ENCODE measurements around the gene PRDM1.

Gene PRDM1

GRCh38 chr6:106092279-106092678, 6.1 kb downstream of the PRDM1 start:
- DNase-seq (ENCODE audit: extremely low spot score, insufficient read length, low read depth) (no peak), FAIRE-seq (peak; percentile 58)

GRCh38 chr6:106094261-106094963, 8.3 kb downstream of the PRDM1 start:
- FAIRE-seq (peak; percentile 60), DNase-seq (ENCODE audit: extremely low spot score, insufficient read length, low read depth) (no peak)

GRCh38 chr6:106094964-106095335, 8.8 kb downstream of the PRDM1 start:
- peak; percentile 9 for FAIRE-seq
- no peak for DNase-seq (ENCODE audit: extremely low spot score, insufficient read length, low read depth)

- DNase-seq (ENCODE audit: extremely low spot score, insufficient read length, low read depth) (no peak), FAIRE-seq (peak; percentile 98)
Observed at GRCh38 chr6:106097411-106098231, 11.5 kb downstream of the PRDM1 start.

- DNase-seq (ENCODE audit: extremely low spot score, insufficient read length, low read depth) (no peak), FAIRE-seq (no peak)
Observed at GRCh38 chr6:106098383-106099234, 12.5 kb downstream of the PRDM1 start.

GRCh38 chr6:106099235-106099537, 13.1 kb downstream of the PRDM1 start:
- DNase-seq (ENCODE audit: extremely low spot score, insufficient read length, low read depth) (no peak), FAIRE-seq (no peak)

GRCh38 chr6:106100755-106101154, 14.6 kb downstream of the PRDM1 start:
- no peak for FAIRE-seq

GRCh38 chr6:106101466-106101865, 15.3 kb downstream of the PRDM1 start:
- DNase-seq (ENCODE audit: extremely low spot score, insufficient read length, low read depth) (no peak), FAIRE-seq (no peak)

More at GRCh38 chr6:106100755-106101154, 14.6 kb downstream of the PRDM1 start:
- no peak for DNase-seq (ENCODE audit: extremely low spot score, insufficient read length, low read depth)

GRCh38 chr6:106102034-106102433, 15.9 kb downstream of the PRDM1 start:
- FAIRE-seq = peak; percentile 96
- DNase-seq (ENCODE audit: extremely low spot score, insufficient read length, low read depth) = peak; percentile 37

GRCh38 chr6:106102967-106103727, 17.0 kb downstream of the PRDM1 start:
- DNase-seq (ENCODE audit: extremely low spot score, insufficient read length, low read depth) = no peak
- FAIRE-seq = no peak

GRCh38 chr6:106103728-106104109, 17.6 kb downstream of the PRDM1 start:
- DNase-seq (ENCODE audit: extremely low spot score, insufficient read length, low read depth) = no peak
- peak; percentile 90 for FAIRE-seq

- FAIRE-seq (peak; percentile 33), DNase-seq (ENCODE audit: extremely low spot score, insufficient read length, low read depth) (no peak)
Observed at GRCh38 chr6:106104476-106104875, 18.3 kb downstream of the PRDM1 start.

GRCh38 chr6:106104941-106105340, 18.8 kb downstream of the PRDM1 start:
- DNase-seq (ENCODE audit: extremely low spot score, insufficient read length, low read depth) (no peak), FAIRE-seq (no peak)

GRCh38 chr6:106105493-106105892, 19.4 kb downstream of the PRDM1 start:
- DNase-seq (ENCODE audit: extremely low spot score, insufficient read length, low read depth) (no peak), FAIRE-seq (no peak)

- no peak for FAIRE-seq
Observed at GRCh38 chr6:106106276-106107042, 20.3 kb downstream of the PRDM1 start.

GRCh38 chr6:106107043-106107613, 21.0 kb downstream of the PRDM1 start:
- DNase-seq (ENCODE audit: extremely low spot score, insufficient read length, low read depth) = no peak
- FAIRE-seq = no peak

More at GRCh38 chr6:106106276-106107042, 20.3 kb downstream of the PRDM1 start:
- no peak for DNase-seq (ENCODE audit: extremely low spot score, insufficient read length, low read depth)

- FAIRE-seq (no peak), DNase-seq (ENCODE audit: extremely low spot score, insufficient read length, low read depth) (no peak)
Observed at GRCh38 chr6:106108129-106108528, 22.0 kb downstream of the PRDM1 start.

- DNase-seq (ENCODE audit: extremely low spot score, insufficient read length, low read depth) (no peak), FAIRE-seq (no peak)
Observed at GRCh38 chr6:106109029-106109428, 22.9 kb downstream of the PRDM1 start.
